SKM-1 treated with dmso at 0.1 percent for 144 hours (cell line): ENCODE results near the gene LRCH2.
"Not testable (repeated sequence)": the region's sequence is repeated elsewhere in the genome, so short reads cannot be mapped to it uniquely, and the experiment has no call there.

Experiments
- DNase-seq: peaks from one replicate; lab custom pipeline; 2025; ENCODE audit not compliant: unreplicated experiment; lab: John Stamatoyannopoulos, UW

LRCH2 gene

DNA sequence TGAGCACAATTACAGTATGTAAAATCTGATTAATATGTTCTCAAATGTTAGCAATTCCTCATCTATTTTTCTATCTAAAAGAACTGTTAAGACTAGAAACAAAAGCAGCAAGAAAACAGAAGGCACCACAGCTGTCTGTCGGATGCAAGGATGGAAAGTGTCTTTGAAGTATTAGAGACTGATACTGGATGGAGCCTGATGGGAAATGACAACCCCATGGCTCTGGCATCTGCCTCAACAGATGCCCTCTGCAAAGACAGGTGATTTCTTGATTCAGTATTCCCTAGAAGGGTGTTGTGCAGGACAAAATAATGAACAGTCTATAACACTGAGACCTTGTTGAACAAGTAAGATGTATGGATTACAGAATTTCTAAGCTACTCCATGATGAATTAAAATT is 19.7 kb downstream of the LRCH2 start:
- no peak for DNase-seq

GRCh38 chrX:115209547-115209946 is 24.3 kb downstream of the LRCH2 start:
- DNase-seq: not testable (repeated sequence)

DNA sequence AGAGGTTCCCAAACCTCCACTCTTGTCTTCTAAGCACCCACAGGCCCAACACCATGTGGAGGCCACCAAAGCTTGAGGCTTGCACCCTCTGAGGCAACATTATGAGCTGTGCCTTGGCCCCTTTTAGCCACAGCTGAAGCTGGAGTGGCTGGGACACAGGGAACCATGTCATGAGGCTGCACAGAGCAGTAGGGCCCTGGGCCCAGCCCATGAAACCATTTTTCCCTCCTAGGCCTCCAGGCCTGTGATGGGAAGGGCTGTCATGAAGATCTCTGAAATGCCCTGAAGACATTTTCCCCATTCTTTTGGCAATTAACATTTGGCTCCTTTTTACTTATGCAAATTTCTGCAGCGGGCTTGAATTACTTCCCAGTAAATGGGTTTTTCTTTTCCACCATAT is 29.9 kb downstream of the LRCH2 start:
- DNase-seq: no peak

DNA sequence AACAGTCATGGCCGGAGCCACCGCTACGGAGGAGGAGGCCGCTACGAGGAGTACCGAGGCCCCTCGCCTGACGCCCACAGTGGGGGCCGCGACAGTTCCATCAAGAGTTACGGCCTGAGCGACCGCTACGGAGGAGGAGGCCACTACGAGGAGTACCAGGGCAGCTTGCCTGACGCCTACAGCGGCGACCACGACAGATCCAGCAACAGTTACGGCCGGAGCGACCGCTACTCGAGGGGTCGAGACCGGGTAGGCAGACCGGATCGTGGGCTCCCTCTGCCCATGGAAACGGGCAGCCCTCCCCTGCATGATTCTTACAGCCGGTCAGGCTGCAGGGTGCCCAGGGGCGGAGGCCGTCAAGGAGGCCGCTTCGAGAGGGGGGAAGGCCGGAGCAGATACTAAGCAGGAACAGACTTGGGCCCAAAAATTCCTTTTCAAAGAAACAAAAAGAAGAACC is 41.6 kb downstream of the LRCH2 start:
- no peak for DNase-seq

DNA sequence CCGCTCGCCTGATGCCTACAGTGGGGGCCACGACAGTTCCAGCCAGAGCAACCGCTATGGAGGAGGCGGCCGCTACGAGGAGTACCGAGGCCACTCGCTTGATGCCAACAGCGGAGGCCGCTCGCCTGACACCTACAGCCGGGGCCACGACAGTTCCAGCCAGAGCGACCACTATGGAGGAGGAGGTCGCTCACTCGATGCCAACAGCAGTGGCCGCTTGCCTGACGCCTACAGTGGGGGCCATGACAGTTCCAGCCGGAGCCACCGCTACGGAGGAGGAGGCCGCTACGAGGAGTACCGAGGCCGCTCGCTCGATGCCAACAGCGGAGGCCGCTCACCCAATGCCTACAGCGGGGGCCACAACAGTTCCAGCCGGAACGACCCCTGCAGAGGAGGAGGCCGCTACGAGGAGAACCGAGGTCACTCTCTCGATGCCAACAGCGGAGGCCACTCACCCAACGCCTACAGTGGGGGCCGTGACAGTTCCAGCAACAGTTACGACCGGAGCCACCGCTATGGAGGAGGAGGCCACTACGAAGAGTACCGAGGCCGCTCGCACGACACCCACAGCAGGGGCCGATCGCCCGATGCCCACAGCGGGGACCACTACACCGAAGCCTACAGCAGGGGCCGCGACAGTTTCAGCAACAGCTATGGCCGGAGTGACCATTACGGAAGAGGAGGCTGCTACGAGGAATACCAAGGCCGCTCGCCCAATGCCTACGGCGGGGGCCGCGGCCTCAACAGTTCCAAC is 42.2 kb downstream of the LRCH2 start:
- no peak for DNase-seq

- no peak for DNase-seq
Measured at GRCh38 chrX:115190636-115191489, 43.0 kb downstream of the LRCH2 start.

DNA sequence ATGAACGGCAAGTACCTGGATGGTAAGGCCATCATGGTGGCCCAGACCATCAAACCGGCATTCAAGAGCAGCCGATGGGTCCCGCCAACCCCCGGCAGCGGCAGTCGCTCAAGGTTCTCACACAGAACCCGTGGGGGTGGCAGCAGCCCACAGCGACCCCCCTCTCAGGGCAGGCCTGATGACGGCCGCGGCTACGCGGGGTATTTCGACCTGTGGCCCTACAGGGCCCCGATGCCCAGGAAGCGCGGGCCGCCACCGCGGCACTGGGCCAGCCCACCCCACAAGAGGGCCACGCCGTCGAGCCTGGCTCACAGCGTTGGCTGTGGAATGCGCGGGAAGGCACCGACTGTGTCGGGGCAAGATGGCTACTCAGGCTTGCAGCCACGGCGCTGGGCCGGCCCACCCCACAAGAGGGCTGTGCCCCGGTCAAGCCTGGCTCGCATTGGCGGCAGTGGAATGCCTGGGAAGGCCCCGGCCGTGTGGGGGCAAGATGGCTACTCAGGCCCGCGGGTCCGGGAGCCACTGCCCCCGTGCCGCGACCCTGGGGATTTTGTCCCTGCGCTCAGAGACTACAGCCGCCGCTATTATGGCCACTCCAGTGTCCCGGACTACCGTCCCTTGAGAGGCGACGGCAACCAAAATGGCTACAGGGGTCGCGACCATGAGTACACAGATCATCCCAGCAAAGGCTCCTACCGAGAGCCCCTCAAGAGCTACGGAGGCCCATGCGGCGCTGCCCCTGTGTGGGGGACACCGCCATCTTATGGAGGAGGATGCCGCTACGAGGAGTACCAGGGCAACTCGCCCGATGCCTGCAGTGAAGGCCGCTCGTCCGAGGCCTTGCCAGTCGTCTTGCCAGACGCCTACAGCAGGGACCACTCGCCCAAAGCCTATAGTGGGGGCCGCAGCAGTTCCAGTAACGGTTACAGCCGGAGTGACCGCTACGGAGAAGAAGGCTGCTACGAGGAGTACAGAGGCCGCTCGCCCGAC is 44.0 kb downstream of the LRCH2 start:
- DNase-seq: no peak

DNA sequence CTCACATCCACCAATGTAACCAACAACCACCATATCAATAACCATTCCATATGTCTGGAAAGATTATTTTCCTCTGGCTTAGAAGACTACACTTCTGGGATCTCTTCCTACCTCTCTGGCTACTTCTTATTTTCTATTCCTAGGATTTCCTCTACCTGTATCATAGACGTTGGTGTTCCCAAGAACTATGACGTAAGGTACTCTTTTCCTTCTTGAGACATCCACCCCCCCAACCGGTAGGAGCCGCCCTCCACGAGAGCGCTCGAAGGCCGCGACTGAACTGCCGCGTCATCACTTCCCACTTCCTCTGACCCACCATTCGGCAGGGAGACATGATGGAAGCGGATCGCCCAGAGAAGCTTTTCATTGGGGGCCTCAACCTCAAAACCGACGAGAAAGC is 44.8 kb downstream of the LRCH2 start, which contains the start of gene RBMXL3:
RBMXL3 (plus strand) TSS at position 301 of the 400 bp plus-strand sequence; CDS start at position 333, 32 bp downstream.
- DNase-seq: no peak

GRCh38 chrX:115183980-115184379 is 49.9 kb downstream of the LRCH2 start:
- DNase-seq: no peak

GRCh38 chrX:115178473-115178872 is 55.4 kb downstream of the LRCH2 start:
- no peak for DNase-seq

DNA sequence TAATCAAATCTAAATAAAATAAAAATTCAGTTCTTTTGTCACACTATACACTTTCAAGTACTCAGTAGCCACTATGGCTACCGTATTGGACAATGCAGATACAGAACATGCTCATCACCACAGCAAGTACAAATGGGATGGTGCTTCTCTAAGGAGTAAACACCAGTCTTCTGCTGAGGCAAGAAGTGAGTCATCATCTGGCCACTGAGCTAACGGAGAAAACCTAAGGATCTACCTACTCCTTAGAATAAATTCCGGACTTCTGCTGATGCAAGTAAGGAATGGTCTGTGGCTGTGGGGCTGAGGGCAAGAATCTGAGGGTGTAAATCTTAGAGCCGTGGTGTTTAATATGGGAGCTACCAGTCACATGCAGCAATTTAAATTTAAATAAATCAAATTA is 56.0 kb downstream of the LRCH2 start:
- no peak for DNase-seq

DNA sequence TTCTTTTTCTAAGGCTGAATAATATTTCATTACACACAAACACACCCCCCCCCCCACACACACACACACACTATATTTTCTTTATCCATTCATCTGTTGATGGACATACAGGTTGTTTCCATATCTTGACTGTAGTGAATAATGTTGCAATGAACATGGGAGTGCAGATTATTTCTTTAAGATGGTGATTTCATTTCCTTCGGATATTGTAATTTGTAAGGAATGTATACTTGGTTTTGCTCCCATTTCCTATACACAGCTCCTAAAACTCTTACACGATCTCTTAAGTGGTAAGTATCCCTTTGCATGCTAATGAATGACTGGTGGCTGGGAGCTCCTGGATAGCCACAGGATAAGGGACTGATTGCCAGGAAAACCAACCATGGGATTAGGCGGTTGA is 59.3 kb downstream of the LRCH2 start:
- DNase-seq: no peak

DNA sequence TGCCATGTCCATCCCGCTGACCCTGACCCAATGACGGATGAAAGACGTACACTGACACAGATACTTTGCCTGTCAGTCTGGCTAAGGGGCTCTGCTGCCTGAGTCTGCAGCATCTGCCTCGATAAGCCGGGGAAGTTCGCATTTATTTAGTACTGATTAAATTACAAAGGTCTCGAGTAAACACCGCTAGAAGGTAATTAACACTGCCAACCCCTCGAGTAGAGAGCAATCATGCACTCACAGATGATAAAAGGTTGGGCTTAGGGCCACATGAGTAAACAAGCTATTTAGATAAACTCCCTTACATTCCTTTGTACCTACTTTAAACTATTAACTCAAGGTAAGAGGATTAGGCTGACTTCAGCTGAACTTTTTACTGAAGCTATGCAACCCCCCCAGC is 60.7 kb downstream of the LRCH2 start:
- DNase-seq: no peak

DNA sequence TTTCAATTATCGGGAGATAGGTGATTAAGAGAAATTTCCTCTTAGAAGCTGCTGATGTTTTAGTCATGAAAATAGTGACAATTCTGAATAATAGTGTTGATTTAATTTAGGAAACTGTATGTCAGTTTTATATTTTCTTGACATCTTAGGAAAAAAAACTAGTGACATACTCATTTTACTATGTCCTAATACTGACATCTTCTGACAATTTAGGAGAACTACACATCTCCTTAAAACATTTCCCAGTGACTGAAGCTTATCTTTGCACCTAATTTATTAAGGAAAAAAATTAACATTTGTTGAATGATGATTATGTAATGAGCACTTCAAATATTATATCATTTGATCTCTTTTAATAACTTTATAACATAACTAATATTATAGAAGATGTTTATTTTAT is 86.7 kb downstream of the LRCH2 start:
- no peak for DNase-seq

- no peak for DNase-seq
Measured at GRCh38 chrX:115142057-115142456, 91.8 kb downstream of the LRCH2 start.

- DNase-seq: no peak
Measured at GRCh38 chrX:115138040-115138439, 95.9 kb downstream of the LRCH2 start.

DNA sequence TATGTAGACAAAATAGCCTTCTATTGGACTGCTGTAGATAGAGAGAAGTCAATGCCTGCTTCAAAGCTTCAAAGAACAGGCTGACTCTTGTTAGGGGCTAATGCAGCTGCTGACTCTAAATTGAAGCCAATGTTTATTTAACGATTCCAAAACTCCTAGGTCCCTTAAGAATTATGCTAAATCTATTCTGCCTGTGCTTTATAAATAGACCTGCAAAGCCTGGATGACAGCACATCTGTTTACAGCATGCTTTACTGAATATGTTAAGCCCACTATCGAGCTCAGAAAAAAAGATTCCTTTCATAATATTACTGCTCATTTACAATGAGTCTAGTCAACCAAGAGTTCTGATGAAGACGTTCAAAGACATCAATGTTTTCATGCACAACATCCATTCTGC is 99.5 kb downstream of the LRCH2 start:
- DNase-seq: no peak

GRCh38 chrX:115112411-115112810 is 121.5 kb downstream of the LRCH2 start:
- DNase-seq: no peak

DNA sequence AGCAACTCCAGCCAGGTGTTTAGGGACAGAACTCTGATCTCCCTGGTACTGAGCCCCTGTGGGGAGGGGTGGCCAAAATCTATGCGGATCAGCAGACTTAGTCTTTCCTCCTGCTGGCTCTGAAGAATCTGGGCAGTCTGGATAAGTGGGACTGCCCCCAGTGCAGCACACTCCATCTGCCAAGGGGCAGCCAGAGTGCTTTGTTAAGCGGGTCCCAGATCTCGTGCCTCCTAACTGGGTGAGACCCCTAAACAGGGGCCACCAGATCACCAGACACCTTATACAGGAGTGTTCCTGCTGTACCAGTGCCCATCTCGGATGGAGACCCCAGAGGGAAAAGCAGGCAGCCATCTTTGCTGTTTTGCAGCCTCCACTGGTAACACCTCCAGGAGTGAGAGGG is 135.0 kb downstream of the LRCH2 start:
- no peak for DNase-seq

DNA sequence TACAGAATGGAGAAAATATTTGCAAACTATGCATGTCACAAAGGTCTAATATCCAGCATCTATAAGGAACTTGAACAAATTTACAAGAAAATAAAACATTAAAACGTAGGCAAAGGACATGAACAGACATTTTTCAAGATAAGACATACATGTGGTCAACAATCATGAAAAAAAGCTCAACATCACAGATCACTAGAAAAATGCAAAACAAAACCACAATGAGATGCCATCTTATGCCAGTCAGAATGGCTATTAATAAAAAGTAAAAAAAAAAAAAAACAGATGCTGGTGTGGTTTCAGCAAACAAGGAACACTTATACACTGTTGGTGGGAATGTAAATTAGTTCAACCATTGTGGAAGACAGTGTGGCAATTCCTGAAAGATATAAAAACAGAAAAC is 140.7 kb downstream of the LRCH2 start:
- DNase-seq: no peak

DNA sequence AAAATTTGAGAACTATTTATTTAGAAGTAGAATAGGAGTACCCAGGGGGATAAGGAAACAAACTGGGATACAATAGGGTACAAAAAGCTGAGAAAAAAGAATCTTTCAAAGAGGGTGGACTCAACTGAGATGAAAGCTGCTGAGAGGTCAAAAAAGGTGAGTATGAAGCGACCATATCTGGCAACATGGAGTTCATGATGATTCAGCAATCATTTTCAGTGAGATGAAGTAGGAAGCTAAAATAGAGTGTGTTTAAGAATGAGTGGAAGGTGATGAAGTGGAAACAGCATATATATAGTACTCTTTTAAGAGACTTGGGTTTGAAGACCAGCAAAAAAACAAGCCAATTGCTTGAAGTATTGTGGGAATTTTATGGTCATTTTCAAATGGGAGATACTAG is 144.5 kb downstream of the LRCH2 start:
- no peak for DNase-seq
